Hepatocyte (in vitro differentiated cells): Measurements from ENCODE around the gene UGGT2.

ENCODE experiments used
- CTCF ChIP-seq: fragments of 200-600 bp; sonication (generic); IDR thresholded peaks from 2 replicates; pipeline ENCODE4 v1.5.1; 2016; ENCODE audit warnings: antibody characterized with exemption, mild to moderate bottlenecking; ENCODE audit not compliant: poor library complexity
- EZH2phosphoT487 ChIP-seq: fragments of 200-600 bp; sonication (generic); IDR thresholded peaks from one replicate; pipeline ENCODE4 v1.6.1; 2018; ENCODE audit warnings: antibody characterized with exemption, mild to moderate bottlenecking, low read depth, moderate library complexity; ENCODE audit not compliant: unreplicated experiment, severe bottlenecking

DNA sequence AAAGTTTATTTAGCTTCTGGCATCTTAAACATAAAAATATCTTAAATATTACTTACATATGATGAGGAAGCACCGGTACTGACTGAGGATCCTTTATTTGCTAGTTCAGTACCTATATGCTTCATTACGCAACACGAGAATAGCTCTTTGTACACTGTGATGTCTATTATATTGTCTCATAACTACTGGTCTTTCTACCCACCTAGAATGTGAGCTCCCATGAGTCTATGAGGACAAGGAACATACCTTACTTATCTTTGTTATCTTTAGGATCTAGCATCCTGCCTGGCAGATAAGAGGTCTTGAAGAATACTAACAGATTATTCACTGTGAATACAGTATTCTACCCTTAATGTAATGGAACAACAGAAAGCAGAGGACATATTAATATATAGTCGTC is 251.4 kb downstream of the UGGT2 start:
- TF ChIP-seq CTCF, result no peak
- TF ChIP-seq EZH2phosphoT487, result no peak
